Tongue (tissue), 2 donors: ENCODE results near the gene SLC66A3. TPM values are rescaled to one million over a fixed set of nuclear protein-coding genes. Genes with fewer than 3 reads are reported as not detected.

Experiments
- DNase-seq: peaks from one replicate; pipeline ENCODE4 v3.0.0-alpha.2; 2015
- total RNA-seq: library from RNA; depleted of rRNA; stranded (reverse); fragments of >200 nt; gene quantifications from one replicate; pipeline ENCODE4 v1.2.3, GENCODE V29; 2014

Gene SLC66A3
- total RNA-seq, 1 donor from 2014 or later = 16.3 TPM

DNA sequence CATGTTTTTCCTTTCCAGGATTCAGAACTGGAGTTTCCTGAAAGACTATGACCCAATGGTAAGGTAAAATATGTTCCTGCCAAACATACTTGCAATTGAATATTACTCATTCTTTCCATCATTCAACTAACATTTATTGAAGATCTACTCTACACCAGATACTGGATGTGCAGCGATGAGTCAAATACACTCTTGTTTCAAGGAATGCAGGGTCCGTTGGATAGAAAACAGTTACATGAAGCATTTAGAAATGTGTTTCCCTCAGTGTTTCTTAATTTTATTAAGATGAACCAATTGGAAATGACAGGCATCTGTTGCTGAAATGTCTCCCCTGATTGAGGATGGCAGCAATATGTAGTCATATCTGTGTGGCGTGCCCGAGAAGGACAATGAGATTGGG is 14.8 kb upstream of the SLC66A3 start:
- DNase-seq = no peak

DNA sequence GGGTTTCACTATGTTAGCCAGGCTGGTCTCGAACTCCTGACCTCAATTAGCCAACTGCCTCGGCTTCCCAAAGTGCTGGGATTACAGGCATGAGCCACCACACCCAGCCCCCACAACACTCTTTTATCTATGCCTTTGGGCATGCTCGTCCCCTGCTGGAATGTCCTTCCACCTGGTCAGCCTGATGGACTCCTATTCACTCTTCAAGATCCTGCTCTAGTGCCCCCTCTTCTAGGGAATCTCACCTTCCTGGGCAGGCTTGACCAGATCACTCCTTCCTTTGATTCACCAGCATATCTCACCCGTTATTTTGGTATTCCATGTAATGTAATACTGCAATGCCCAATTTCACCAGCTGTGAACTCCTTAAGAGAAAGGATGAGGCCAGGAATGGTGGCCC is 13.9 kb upstream of the SLC66A3 start:
- no peak for DNase-seq

DNA sequence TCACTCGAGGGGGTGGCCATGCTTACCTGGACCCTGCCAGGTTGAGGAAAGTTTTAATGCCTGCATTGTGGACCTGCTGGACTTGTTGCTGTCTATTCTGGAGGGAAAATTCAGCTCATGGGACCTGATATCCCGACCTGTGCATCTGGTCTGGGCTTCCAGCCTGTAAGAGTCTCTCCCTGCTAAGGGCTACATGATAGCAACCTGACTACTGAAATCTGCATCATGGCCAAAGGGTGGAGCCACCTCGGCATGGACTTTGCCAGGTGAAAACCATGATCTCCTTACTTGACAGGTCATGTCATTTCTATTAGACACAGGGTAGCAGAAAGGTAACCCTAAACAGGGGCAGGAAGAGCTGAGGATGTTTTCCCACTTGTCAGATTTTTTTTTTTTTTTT is 12.9 kb upstream of the SLC66A3 start:
- no peak for DNase-seq

DNA sequence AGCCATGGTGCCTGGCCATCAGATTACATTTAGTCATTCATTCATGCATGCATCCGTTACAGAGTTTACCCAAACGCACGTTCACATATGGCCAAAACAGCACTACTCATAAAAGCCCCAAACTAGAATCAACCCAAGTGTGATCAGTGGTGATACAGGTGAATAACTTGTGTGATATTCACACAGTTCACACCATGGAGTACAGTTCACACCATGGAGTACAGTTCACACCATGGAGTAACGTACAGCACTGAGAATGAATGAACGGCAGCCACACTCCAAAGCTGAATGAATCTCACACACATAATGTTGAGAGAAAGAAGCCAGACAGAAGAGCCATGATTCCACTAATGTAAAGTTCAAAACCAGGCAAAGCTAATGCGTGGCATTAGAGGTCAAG is 12.3 kb upstream of the SLC66A3 start:
- no peak for DNase-seq

DNA sequence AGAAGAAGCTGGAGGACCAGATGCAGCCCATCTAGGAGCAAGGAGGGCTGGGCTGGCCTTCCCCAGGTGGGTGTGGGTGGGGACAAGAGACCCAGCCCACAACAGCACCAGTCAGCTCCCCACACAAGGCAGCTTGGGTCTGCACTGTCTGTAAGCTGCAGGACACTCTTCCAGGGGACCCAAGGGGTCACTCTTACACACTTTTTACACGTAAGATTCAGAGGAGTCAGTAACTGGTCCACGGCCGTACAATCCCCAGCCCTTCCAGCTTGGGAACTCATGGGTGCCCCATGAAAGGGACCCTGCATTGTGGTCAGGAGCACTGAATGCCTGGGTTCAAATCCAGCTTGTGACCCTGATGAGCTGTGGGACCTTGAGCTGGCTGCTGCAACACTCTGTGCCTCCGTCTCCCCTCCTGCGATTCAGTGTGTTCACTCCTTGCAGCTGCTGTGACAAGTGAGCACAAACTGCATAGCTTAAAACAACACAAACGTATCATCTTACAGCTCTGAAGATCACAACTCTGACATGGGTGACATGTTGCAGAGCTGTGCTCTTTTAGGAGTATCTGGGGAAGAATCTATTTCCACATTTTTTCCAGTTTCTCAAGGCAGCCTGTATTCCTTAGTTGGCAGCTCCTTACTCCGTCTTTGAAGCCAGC is 11.1 kb upstream of the SLC66A3 start:
- DNase-seq = no peak

DNA sequence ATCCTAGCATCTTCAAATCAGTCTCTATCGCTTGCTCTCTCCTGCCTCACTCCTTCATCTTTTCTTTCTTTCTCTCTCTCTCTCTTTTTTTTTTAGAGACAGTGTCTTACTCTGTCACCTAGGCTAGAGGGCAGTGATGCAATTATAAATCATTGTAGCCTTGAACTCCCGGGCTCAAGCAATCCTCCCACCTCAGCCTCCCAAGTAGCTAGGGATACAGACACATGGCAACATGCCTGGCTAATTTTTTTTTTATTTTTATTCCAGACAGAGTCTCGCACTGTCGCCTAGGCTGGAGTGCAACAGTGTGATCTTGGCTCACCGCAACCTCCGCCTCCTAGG is 10.6 kb upstream of the SLC66A3 start:
- DNase-seq = no peak

DNA sequence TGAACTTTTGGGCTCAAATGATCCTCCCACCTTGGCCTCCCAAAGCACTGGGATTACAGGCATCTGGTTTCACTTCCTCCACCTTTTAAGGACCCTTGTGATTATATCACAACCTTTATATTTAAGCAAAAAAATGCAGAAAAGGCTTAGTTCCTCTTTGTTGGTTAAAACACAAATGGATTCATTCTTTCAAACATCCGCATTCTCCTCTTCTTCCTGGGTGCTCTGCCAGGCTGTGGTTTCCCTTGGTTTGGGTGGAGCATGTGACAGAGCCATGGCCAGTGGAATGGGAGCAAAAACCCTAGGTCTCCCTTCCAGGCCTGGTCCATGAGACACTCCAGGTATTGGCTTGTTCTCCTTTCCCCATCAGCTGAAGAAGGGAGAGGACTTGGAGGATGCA is 9.9 kb upstream of the SLC66A3 start:
- no peak for DNase-seq

DNA sequence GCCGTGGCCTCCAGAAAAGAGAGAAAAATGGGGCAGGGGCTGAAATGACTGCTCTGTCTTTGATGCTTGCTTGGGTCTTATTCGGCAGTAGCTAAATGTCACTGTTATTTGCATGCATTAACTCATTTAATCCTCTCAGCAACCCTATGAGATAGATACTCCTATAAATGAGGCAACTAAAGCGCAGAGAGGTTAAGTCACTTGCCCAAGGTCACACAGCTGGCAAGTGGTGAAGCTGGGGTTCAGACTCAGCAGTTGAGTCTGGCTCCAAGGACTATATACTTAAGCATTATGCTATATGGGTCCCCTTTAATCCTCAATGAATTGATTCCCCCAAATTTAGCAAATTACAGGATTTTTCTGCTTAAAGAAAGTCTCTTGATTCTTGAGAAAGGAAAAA is 9.2 kb upstream of the SLC66A3 start:
- DNase-seq = no peak

DNA sequence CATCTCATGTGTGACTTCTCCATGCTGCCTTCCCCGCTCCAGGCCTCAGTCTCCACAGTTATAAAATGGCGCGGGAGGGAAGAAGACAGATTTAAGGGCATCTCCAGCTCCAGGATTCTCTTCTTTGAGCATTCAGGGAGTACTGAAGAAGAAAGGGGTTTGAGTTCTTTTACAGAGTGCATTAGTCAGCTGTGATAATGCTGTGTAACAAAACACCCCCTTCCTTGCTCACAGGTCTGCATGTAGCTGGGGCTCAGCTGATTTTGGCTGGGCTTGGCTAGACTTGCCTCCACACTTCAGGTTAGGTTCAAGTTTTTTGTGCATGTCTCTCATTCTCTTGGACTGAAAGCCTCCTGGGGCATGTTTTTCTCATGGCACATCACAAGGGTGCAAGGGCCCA is 8.0 kb upstream of the SLC66A3 start:
- no peak for DNase-seq

DNA sequence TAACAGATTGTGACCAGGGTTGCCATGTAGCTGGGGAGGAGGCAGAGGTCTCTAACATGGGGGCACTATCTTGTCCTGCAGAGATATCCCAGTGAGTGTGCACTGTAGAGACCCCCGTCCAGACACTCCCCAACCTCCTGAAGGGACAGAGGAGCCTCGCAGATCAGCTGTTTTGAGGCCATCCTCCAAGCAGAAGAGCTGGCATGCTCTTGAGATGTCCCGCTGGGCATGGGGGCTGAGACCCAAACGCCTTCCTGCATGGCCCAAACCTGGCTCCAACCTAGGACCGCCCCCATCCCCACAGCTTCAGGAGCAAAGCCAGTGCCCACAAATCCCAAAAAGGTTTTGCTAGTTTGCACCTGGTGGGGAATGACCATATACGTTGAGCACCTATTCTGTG is 2.7 kb upstream of the SLC66A3 start:
- DNase-seq = no peak

DNA sequence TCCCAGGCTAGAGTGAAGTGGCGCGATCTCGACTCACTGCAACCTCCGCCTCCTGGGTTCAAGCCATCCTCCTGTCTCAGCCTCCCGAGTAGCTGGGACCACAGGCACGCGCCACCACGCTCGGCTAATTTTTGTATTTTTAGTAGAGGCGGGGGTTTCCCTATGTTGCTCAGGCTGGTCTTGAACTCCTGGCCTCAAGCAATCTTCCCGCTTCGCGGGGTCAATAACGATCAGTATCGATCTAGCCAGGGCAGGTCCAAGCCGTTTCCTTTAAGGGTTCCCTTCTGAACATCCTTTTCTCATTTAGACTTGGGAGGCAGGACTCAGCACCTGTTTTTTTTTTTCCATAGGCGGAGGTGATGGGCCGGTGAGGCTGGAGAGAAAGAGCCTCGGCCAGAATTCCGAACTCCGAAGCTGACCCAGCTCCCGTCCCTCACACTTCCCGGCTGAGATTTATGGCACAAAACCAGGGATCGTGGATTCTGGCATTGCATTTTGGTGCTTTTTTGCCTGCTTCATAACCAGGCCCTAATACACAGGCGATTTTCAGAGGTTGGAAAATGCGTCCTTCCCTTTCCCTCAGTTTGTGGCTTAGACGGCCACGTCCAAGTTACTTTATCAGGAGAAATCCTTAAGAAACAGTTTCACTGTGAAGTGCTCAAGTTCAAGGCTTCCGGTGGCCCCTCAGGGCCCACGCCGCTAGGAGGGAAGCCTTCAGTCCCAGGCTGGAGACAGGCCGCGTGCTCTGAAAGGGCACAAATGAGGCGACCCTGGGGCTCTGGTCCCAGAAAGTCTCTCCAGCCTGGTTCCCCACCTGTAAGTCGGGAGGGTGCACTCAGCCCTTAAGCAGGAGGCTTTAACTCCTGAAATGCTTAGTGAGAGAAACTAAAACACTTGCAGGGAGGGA is 998 bp upstream of the SLC66A3 start:
- DNase-seq = no peak

DNA sequence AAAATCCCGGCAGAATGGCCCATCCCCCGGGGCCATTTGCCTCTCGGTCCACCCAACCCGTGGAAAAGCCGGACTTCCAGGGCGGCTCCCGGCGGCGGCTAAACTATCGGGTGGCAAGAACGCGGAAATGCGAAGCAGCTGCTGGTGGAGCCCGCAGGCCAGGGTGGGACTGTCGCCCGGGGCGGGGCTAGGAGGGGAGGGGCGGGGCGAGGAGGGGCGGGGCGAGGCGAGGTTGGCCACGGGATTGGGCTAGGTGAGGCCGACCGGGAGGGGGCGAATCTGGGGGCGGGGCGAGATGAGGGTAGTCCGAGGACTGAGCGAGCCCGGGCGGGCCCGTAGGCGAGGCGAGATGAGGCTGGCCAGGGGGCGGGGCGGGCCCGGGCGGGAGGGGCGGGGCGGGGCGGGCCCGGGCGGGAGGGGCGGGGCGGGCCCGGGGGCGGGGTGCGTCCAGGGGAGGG is 315 bp upstream of the SLC66A3 start:
- peak; percentile 99 for DNase-seq

DNA sequence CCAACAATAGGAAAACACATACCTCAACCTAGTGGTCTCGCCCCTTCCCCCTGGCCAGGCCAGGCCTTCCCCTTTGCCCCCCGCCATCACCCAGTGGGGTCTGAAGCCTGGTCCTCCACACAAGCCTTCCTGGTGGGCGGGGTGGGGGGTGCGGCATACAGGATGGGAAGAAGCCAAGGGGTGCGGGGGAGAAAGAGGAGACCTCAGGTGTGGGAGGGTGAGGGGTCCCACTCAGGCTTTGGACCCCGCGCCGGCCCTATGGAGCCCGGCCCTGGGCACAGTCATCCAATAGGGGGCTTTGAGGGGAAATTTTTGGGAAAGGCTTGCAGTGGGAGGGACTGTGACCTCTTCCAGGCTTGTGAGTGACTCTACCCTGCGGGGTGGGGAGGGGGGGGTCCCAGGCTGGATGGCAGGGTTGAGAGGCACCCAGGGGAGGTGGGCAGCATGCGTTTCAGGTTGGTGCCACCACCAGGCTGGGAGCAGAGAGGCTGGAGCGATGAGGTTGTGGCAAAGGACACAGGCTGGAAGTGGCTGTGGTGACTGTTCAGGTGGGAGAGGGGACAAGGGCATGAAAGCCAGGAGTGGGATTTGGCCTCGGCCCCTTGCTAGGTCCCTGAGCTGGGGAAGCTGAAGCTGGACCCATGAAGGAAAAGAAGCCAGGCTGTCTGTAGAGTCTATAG is 1.3 kb downstream of the SLC66A3 start:
- DNase-seq = no peak

DNA sequence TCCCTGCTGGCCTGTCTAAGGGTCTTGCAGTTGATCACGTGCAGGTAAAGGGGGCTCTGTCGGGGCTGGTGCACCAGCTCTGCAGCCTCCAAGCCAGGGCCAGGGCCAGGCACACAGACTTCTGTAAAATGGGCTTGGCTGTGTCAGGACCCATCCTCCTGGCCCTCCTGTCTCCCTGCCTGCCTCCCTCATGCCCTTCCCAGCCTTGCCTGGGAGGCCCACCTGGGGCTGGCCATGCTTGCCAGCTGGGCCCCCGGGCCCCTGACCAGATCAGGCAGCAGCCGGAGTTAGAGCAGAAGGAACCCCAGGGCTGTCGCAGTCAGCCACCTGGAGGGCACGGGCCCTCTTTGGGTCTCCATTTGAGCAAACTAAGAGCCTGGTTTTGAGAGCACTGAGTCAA is 2.0 kb downstream of the SLC66A3 start:
- DNase-seq = no peak

DNA sequence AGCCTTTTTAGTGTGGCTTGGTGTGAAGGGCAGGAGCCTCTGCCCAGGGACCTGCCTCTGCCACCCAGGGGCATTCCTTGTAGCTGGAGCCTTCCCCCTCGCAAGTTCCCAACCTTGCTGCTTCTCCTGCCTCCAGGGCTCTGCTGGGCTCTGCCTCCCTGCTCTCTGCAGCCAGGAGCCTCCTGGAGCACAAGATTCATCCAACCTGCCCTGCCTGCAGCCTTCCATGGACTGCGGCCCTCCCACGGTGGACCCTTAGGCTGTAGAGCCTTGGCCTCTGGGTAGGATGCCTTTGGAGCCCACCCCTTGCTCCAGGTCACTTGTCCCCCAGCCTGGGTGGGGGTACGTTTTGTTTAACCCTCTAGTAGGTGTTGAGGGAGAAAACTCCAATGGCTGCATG is 2.5 kb downstream of the SLC66A3 start:
- DNase-seq = no peak

DNA sequence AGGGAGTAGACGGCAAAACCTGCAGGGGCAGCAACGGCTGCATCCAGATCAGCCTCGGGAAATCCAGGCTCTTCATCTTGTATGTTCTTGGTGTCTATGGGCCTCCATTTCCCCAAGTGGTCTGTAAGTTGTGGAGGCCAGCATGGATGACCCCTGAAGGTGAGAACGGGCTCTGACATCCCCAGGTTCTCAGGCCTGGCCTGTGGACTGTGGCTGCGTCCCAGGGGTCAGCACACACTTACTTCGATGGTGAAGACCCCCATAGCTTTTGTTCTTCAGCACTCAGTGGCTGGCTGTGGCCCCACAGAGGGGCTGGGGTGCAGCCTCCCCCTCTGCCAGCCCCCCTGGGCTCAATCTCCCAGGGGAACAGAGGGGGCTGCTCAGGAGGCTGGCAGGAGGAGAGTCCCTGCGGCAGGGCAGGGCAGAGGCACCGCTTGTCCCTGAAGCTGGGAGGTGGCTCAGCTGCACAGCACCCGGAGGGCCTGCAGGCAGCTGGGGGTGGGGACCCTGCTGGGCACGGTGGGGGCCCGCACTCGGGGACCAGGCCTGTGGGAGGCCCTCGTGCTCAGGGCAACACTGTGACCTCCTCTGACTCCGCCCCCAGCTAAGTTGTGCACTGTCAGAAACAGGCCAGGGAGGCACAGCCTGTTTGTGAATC is 3.8 kb downstream of the SLC66A3 start:
- no peak for DNase-seq

DNA sequence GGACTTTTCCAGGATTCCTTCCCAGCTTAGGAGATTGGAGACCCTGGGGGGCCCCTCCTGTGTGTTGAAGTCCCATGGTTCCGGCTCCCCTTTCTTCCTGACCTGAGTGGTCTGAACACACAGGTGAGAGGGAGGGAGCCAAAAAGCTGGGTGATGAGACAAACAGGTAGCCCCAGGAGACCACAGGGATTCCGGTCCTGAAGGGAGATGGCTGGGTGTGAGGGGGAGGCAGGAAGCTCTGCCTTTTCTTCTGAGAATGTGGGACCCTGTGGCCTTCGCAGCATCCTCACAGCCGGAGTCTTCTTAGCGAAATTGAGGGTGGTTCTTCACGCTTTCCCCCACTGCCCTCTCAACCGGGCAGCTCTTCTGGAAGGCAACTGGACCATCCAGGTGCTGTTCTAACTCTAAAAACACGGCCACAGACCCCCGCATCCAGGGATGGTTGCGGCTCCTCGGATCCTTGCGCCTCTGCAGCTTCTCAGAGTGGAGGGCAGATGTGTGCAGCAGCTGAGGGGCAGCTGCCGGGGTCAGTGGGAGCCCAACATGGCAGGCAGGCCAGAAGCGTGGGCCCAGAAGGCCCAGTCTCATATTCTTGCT is 4.4 kb downstream of the SLC66A3 start:
- no peak for DNase-seq

DNA sequence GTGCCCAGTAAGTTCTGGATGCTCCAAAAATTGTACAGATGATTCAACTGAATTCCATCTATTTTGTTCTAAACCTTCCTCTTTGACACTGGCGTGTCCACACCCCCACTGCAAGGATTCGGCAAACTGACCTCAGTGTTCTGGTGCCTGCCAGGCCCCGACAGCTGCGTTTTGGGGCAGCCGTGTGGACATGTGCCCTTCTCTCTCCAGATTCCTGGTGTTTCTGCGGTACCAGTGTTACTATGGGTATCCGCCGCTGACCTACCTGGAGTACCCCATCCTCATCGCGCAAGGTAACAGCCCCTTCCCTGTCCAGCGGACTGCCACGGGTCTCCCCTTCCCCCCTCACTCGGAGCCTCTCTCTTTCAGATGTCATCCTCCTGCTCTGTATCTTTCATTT is 5.0 kb downstream of the SLC66A3 start:
- no peak for DNase-seq

DNA sequence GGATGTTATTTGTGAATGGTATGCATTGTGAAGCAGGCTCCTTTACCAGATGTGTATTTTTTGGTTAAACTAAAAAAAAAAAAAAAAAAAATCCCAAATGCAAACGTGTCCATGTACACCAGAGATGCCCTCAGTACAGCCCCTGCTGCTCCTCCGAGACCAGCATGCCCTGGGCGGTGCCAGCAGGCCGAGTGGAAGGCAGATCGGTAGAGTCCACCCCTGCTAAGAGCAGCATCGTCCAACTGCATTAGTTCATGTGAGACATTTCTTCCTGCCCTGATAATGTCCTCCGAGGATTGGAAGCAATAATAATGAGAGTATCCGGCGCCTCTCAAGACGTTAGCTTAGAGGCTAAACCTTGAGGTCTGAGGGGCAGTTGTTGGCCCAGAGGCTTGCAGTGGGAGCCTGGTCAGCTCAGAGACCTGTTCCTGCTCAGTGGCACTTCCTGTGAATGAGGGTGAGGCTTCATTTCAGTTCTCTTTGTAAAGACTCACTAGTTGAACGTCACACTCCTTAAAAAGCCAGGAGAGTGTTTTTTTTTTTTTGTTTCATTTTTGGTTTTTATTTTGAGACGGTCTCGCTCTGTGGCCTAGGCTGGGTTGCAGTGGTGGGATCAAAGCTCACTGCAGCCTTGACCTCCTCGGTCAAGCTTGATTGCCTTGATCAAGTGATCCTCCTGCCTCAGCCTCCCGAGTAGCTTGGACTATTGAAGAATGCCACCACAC is 5.6 kb downstream of the SLC66A3 start:
- DNase-seq = no peak

DNA sequence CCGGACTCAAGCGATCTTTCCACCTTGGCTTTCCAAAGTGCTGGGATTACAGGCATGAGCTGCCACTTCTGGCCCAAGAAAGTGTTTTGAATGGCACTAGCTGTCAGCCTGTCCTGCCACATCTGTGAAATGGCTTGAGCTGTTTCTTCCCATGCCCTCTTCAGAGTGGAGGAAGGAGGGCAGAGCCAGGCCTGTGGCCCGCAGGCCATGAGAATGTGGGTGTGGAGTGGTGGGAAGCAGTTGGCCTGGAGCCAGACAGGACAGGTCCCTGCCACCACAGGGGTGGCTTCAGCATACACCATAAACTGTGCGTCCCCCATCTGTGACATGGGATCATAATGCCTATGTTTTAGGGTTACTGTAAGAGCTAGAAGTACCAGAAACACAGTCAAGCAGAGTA is 6.5 kb downstream of the SLC66A3 start:
- DNase-seq = no peak

DNA sequence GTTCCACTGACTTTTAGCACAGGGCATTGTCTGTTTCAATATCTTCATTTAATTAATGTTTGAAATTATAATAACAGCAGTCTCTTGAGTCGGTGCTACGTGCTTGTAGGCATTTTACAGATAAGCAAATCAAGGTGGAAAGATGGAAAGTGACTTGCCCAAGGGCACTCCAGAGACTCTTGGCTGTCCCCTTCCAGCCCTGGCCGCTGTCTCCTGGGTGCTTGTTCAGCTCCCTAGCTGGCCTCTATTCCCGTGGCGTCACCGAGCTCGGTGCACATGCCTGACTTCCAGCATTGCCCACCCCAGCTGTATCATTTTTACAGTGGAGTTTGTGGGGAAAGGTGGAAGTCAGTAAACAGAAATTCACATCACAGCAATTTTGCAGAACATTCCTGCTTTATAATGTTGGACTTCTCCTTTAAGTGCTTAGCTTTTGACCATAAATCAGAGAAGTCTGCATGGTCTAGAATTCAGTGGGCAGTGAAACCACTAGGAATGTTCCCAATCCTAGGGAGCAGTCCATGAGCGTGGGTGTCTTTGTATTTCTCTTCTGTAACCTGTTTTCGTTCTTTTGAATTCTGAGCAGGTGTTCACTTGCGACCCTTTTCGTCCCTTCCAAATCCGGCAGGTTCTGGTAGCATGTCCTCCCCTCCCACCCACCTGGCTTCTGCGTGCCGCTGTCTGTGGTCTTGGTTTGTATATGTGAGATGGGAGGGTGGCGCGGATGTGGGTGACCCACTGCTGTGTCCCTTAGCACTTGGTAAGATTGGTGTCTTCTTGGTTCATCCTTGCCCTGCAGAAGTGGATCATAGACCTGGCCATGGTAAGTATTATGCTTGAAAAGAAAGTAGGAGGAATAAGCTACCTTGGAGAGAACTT is 8.4 kb downstream of the SLC66A3 start:
- no peak for DNase-seq
